ENCODE results near the gene PLSCR1.
"Not testable (repeated sequence)": the region's sequence is repeated elsewhere in the genome, so short reads cannot be mapped to it uniquely, and the experiment has no call there.

- TF ChIP-seq, protein P1, sequence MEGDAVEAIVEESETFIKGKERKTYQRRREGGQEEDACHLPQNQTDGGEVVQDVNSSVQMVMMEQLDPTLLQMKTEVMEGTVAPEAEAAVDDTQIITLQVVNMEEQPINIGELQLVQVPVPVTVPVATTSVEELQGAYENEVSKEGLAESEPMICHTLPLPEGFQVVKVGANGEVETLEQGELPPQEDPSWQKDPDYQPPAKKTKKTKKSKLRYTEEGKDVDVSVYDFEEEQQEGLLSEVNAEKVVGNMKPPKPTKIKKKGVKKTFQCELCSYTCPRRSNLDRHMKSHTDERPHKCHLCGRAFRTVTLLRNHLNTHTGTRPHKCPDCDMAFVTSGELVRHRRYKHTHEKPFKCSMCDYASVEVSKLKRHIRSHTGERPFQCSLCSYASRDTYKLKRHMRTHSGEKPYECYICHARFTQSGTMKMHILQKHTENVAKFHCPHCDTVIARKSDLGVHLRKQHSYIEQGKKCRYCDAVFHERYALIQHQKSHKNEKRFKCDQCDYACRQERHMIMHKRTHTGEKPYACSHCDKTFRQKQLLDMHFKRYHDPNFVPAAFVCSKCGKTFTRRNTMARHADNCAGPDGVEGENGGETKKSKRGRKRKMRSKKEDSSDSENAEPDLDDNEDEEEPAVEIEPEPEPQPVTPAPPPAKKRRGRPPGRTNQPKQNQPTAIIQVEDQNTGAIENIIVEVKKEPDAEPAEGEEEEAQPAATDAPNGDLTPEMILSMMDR (IDR thresholded peaks at IDR 0.05), result not testable (repeated sequence)
- not testable (repeated sequence) for TF ChIP-seq POLR2AphosphoS2 (conservative IDR thresholded peaks at IDR 0.05; ENCODE audit: low read length); EP300 (IDR thresholded peaks at IDR 0.05); CBX2 (IDR thresholded peaks at IDR 0.05; ENCODE audit: borderline replicate concordance, low read depth); CHD2 (IDR thresholded peaks at IDR 0.05; ENCODE audit: low read length, partially characterized antibody); POLR2A (IDR thresholded peaks at IDR 0.05; ENCODE audit: low read length); ZSCAN20 (CRISPR knock-in tag; IDR thresholded peaks at IDR 0.05); RNF2 (IDR thresholded peaks at IDR 0.05; ENCODE audit: borderline replicate concordance, low read depth)
- TF ChIP-seq, protein P2, sequence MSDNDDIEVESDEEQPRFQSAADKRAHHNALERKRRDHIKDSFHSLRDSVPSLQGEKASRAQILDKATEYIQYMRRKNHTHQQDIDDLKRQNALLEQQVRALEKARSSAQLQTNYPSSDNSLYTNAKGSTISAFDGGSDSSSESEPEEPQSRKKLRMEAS (IDR thresholded peaks at IDR 0.05), result not testable (repeated sequence)
Measured at GRCh38 chr3:146522174-146523158, 21.9 kb downstream of the PLSCR1 start.

Measured in A549 (cell line).